Loucy (cell line): Measurements from ENCODE around the gene NELFCD.

ENCODE experiments used
- CTCF ChIP-seq: fragments of 200-600 bp; sonication (generic); conservative IDR thresholded peaks from 2 replicates; pipeline ENCODE4 v1.5.1; 2014; ENCODE audit warnings: mild to moderate bottlenecking, antibody characterized with exemption, low read length
- EZH2phosphoT487 ChIP-seq: fragments of 200-600 bp; IDR thresholded peaks from 2 replicates; pipeline ENCODE4 v1.6.1; 2018; ENCODE audit warnings: antibody characterized with exemption, mild to moderate bottlenecking, moderate library complexity, borderline replicate concordance

GRCh38 chr20:59033616-59034165 lies 52.6 kb downstream of the NELFCD start:
- TF ChIP-seq CTCF: no peak
- TF ChIP-seq EZH2phosphoT487: no peak
